Skeletal muscle satellite cell (primary cell): ENCODE measurements around the gene TRPM1.

Experiments
- H3K27me3 ChIP-seq: 2 replicates; pipeline ENCODE4 v1.7.0; 2013; ENCODE audit warnings: low read length; ENCODE audit not compliant: control insufficient read depth, insufficient read depth
- H3K36me3 ChIP-seq: 2 replicates; pipeline ENCODE4 v1.7.0; 2013; ENCODE audit warnings: mild to moderate bottlenecking, control low read depth, low read length; ENCODE audit not compliant: insufficient read depth
- H3K4me1 ChIP-seq: 2 replicates; pipeline ENCODE4 v1.7.0; 2013; ENCODE audit warnings: low read length; ENCODE audit not compliant: control insufficient read depth, insufficient read depth
- H3K4me2 ChIP-seq: 2 replicates; pipeline ENCODE4 v1.7.0; 2013; ENCODE audit warnings: mild to moderate bottlenecking, low read length
- H3K4me3 ChIP-seq: 2 replicates; pipeline ENCODE4 v1.7.0; 2013; ENCODE audit warnings: low read length
- H3K9ac ChIP-seq: 2 replicates; pipeline ENCODE4 v1.7.0; 2013; ENCODE audit warnings: mild to moderate bottlenecking, low read depth, low read length, moderate library complexity
- H3K9me3 ChIP-seq: replicated peaks from 2 replicates; pipeline ENCODE4 v1.7.0; 2013; ENCODE audit warnings: mild to moderate bottlenecking, control low read depth, low read length

Gene TRPM1

DNA sequence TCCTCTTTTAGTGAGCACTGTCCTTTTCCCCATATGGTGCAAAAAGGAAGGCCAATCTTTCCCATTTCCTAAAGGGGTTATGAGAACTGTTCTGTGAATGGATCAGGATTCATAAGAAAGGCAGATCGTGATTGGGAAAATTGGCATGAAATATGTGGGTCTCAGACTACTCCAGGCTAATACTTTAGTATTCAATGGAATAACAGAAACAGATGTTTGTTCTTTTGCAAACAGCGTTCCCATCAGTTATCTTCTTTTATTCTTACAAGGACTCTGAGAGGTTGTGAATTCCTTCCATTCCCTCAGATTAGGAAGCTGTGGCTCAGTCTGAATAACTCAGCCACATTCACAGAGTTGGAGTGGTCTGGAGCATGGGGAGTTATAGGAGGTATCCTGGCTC, 58.8 kb downstream of the TRPM1 start:
- Histone ChIP-seq H3K36me3 (no peaks in the 10 kb centered on the region), H3K9ac (no peak overlapping the region), H3K9me3 (no peaks in the 10 kb centered on the region), H3K4me1 (no peaks in the 10 kb centered on the region), H3K4me2 (no peak overlapping the region), H3K27me3 (peaks cover 30% of the 10 kb centered on the region), H3K4me3 (no peak overlapping the region)

DNA sequence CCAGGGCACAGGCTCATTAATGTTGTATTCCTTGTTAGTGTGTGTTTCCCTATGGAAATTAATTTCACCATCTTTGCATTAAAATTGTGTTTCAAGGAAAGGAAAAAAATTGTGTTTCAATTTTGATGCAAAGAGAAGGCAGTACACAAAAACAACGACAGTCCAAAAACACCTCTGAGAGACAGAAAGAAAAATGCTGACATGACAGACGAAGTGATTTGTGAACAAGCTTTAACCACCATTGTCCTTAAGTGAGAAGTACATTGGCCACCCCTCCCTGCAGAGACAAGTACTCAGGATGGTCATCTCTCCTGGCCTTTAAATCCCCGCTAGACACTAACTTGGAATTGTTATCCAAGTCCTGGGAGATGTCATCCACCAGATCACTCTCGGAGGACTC, 59.9 kb downstream of the TRPM1 start:
- no peak overlapping the region for H3K9ac ChIP-seq
- no peaks in the 10 kb centered on the region for H3K4me1 ChIP-seq
- peaks cover 24% of the 10 kb centered on the region for H3K27me3 ChIP-seq
- H3K4me2 ChIP-seq: no peak overlapping the region
- no peak overlapping the region for H3K4me3 ChIP-seq
- no peaks in the 10 kb centered on the region for H3K9me3 ChIP-seq
- no peaks in the 10 kb centered on the region for H3K36me3 ChIP-seq

DNA sequence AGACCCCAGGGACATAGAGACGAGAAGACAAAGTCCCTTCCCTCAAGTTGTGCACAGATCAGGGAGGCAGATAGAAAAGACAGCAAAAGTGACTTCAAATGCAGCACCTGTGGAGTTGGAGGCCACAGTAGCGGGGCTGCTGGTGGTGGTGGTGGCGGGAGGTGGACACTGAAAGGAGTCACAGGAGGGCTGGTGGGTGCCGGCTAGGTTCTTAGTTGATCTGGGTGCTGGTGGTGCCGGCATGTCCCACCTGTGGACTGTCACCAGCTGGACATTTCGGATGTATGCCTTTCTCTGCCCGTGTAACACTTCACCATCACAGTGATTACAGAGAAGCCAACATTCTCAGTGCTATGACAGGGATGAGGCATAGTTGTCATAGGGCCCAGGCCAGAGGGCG, 60.9 kb downstream of the TRPM1 start:
- no peak overlapping the region for H3K4me3 ChIP-seq
- H3K36me3 ChIP-seq: no peaks in the 10 kb centered on the region
- no peak overlapping the region for H3K9ac ChIP-seq

DNA sequence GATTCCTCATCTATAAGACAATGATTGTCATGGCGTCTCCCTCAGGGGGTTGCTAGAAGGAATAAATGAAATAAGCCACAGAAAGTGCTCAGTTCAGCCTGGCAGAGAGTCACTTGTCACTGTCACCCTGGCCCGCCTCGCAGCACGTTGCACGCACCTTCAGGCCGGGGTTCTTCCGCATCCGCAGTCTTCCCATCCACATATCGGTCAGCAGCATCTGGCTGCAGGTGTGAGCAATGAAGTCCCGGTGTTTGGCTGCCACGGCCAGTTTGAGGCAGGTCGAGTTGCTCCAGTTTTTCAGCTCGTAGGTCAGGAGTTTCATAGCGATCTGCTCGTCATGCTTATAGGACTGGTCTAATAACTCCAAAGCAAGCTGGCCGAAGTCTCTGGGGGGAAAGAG, 61.6 kb downstream of the TRPM1 start:
- H3K9me3 ChIP-seq: no peaks in the 10 kb centered on the region
- H3K4me1 ChIP-seq: no peaks in the 10 kb centered on the region
- peaks cover 16% of the 10 kb centered on the region for H3K27me3 ChIP-seq
- H3K4me2 ChIP-seq: no peak overlapping the region
- no peak overlapping the region for H3K9ac ChIP-seq
- H3K4me3 ChIP-seq: no peak overlapping the region
- no peaks in the 10 kb centered on the region for H3K36me3 ChIP-seq

More for the DNA sequence above, 60.9 kb downstream of the TRPM1 start:
- Histone ChIP-seq H3K4me2 (no peak overlapping the region), H3K9me3 (no peaks in the 10 kb centered on the region), H3K4me1 (no peaks in the 10 kb centered on the region), H3K27me3 (peaks cover 21% of the 10 kb centered on the region)

DNA sequence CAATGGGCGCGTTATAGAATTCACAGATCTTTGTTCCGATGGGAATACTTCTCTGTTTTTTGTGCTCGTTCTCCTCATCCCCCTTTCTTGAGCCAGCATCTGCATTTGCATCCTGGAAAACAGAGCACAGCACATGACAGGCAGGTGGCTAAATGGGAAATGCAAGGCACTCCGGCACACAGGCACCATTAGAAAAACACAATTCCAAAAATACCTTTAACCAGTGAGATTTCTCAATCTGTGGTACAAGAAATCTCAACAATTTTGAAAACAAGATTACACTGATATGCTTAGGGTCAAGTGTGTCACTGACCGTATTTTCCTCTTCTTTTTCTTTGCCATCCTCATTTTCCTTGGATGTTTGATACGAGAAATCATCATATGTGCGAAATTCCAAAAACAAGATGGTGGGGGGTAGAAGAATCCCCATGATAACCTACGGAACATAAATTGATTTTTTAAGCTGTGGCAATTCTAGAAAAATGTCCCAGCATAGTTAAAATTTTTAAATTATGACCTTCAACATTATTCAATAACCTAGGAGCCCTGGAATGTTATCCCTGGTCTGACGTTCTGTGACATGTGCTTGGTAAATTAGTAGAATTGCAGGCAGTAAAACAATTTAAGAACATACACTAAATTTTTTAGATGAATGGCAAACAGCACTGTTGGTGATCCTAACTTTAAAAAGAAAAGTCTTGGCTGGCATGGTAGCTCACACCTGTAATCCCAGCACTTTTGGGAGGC, 63.6 kb downstream of the TRPM1 start:
- no peaks in the 10 kb centered on the region for H3K4me1 ChIP-seq
- no peaks in the 10 kb centered on the region for H3K9me3 ChIP-seq
- no peak overlapping the region for H3K4me3 ChIP-seq
- no peaks in the 10 kb centered on the region for H3K36me3 ChIP-seq
- no peak overlapping the region for H3K4me2 ChIP-seq
- no peak overlapping the region for H3K9ac ChIP-seq
- H3K27me3 ChIP-seq: peaks cover 14% of the 10 kb centered on the region

DNA sequence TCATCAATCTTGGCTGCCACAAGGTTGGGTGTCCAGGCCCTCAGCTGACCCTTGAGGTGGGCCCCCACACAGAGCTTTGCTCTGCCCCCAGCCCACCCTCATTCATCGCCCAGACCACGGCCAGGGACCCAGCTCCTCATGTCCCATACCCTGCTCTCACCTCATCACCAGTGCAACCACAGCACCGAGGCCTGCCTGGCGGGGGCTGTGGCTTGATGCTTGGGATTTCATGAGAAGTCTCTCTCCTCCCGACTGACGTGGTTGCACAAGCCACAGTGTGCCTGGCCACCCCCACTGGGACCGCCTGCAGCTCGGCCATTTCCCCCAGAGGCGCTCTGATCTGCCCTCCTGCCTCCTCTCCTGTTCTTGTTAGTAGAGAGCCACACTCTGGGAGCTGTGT, 64.7 kb downstream of the TRPM1 start:
- Histone ChIP-seq H3K4me1 (peaks cover 3% of the 10 kb centered on the region), H3K4me2 (no peak overlapping the region)

DNA sequence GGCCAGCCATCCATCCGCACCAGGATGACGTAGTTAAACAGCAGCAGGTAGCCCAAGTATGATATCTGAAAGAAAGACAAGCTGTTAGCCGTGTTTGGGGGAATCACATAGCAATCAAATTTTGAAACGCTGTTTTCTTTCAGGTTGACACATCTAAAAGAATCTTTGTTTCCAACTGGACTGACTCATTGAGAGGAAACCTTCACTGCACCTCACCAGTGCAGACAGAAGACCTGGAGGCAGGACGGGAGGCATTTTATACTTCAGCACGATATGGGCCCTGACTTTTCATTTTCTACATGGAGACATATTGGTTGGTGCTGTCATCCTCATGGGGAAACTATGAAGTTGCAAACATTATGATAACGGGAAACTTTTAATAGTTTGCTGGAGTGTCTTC, 65.9 kb downstream of the TRPM1 start:
- no peaks in the 10 kb centered on the region for H3K36me3 ChIP-seq
- no peak overlapping the region for H3K9ac ChIP-seq
- no peak overlapping the region for H3K4me2 ChIP-seq
- no peaks in the 10 kb centered on the region for H3K9me3 ChIP-seq
- H3K4me3 ChIP-seq: no peak overlapping the region
- H3K27me3 ChIP-seq: peaks cover 3% of the 10 kb centered on the region
- peaks cover 3% of the 10 kb centered on the region for H3K4me1 ChIP-seq

More for the DNA sequence above, 64.7 kb downstream of the TRPM1 start:
- Histone ChIP-seq H3K9me3 (no peaks in the 10 kb centered on the region), H3K4me3 (no peak overlapping the region), H3K27me3 (peaks cover 9% of the 10 kb centered on the region), H3K36me3 (no peaks in the 10 kb centered on the region), H3K9ac (no peak overlapping the region)

DNA sequence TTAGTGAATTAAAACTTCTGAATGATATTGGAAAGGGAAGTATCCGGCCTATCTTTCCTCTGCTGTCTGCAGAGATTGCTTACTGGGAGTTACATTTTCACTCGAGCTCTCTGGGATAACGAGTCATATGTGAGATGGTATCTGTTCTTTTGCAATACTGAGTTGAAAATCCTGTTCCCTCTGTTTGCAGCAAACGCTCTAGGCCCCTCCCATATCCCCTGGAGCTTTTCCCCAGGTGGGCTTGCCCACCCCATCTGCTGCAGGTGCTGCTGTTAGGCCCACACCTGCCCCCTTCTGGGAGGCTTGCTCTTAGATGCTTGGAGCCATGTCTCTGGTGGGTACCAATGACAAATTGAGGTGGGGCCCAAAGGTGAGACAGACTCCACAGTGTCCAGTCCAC, 67.4 kb downstream of the TRPM1 start:
- Histone ChIP-seq H3K4me1 (peaks cover 3% of the 10 kb centered on the region), H3K9me3 (no peaks in the 10 kb centered on the region), H3K27me3 (no peaks in the 10 kb centered on the region), H3K9ac (no peak overlapping the region), H3K36me3 (no peaks in the 10 kb centered on the region), H3K4me2 (no peak overlapping the region), H3K4me3 (no peak overlapping the region)

DNA sequence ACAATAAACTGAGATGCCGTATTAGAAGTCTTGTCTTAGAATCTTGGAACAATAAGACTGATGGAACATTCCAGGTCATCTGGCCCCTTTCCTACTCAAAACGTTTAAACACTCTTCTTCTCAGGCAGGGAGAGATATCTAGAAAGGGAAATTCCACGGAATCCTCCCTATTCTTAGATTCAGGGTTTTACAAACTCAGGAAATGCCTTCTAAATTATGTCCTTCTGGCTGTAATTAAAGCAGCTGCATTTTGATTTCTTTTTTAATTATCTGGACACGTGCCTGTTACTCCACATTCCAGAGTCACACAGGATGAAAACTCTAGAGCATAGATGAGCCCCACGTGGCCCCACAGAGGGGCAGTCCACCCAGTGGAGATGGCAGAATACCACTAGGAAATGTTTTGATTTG, 68.6 kb downstream of the TRPM1 start:
- H3K4me1 ChIP-seq: peaks cover 3% of the 10 kb centered on the region
- H3K9ac ChIP-seq: no peak overlapping the region
- no peaks in the 10 kb centered on the region for H3K27me3 ChIP-seq

DNA sequence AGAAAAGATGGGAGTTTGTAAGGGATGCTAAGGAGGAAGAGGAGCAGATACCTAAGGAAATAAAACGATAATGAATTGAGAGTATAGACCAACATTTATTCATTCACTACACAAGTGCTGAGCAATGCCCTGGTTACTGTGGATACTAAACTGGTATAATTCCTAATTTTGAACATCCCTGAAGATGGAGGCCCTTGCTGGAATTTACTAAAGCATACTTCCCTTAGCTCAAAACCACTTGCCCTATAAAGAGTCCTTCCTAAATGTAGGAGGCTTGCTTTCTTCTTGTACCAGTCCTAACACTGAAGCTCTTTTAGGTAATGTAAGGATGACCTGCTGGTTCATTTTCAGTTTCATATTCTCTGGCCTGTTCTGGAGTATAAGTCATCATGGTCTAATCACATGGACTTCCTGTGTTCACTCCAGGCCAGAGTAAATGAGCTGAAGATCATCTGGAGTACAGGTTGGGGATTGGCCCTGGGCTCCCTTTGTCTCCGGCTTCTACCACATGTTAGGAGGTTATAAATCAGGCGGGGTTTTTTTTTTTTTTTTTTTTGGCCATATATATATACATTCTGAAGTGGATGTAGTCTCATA, 70.0 kb downstream of the TRPM1 start:
- H3K4me2 ChIP-seq: no peak overlapping the region
- H3K9ac ChIP-seq: no peak overlapping the region
- H3K9me3 ChIP-seq: no peaks in the 10 kb centered on the region
- H3K36me3 ChIP-seq: no peaks in the 10 kb centered on the region
- peaks cover 3% of the 10 kb centered on the region for H3K4me1 ChIP-seq
- no peaks in the 10 kb centered on the region for H3K27me3 ChIP-seq
- H3K4me3 ChIP-seq: no peak overlapping the region

More for the DNA sequence above, 68.6 kb downstream of the TRPM1 start:
- Histone ChIP-seq H3K9me3 (no peaks in the 10 kb centered on the region), H3K4me2 (no peak overlapping the region), H3K4me3 (no peak overlapping the region), H3K36me3 (no peaks in the 10 kb centered on the region)

DNA sequence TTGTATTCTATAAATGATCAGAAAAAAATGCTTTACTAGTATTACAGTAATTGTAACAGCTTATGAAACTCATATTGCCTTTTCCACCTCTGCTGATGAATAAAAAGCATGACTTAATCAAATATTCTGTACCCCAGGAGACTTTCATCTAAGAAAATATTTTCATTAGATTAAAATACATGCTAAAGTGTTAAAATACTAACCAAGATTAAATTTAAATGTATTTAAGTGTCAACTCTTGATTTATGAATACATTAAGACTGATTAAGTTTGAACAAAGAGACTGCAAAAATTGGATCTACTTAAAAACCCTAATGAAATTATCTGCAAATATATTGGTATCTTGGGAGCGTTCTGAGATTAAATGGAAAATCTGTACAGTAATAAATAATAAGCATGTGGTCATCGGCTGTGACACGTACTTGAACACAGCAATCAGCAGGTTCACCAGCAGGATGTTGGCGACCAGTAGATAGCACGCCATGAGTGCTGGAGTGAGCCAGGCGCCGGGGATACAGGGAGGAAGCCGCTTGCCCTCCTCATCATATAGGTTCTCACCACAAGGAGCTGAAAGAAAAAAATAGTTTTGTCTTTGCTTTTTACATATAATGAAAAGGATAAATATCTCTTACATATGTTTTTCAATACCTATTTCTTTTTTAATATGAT, 73.5 kb downstream of the TRPM1 start:
- no peaks in the 10 kb centered on the region for H3K27me3 ChIP-seq
- no peaks in the 10 kb centered on the region for H3K9me3 ChIP-seq
- no peaks in the 10 kb centered on the region for H3K36me3 ChIP-seq
- H3K9ac ChIP-seq: no peak overlapping the region
- H3K4me3 ChIP-seq: no peak overlapping the region
- H3K4me2 ChIP-seq: no peak overlapping the region
- peaks cover 26% of the 10 kb centered on the region for H3K4me1 ChIP-seq
